Liver (tissue), 9 donors: Measurements from ENCODE around the gene APP. TPM values are rescaled to one million over a fixed set of nuclear protein-coding genes. Genes with fewer than 3 reads are reported as not detected.

Experiments used
- DNase-seq: peaks from one replicate; pipeline ENCODE4 v3.0.0-alpha.2; 2017; ENCODE audit warnings: low spot score
- H3K27ac ChIP-seq, 2 donors: one replicate each; pipeline ENCODE4 v1.7.0; 2013; ENCODE audit warnings: inconsistent platforms in 2 of 2, low read length in 2 of 2, control low read depth in 1 of 2, low read depth in 1 of 2, mild to moderate bottlenecking in 1 of 2
- H3K27me3 ChIP-seq, 4 donors: one replicate each; pipeline versions ENCODE4 v1.6.1 to v1.7.0; 2013; ENCODE audit warnings: low read length in 3 of 4, inconsistent platforms in 1 of 4, mild to moderate bottlenecking in 1 of 4, moderate library complexity in 1 of 4; ENCODE audit not compliant: control insufficient read depth in 4 of 4, insufficient read depth in 4 of 4
- H3K36me3 ChIP-seq, 4 donors: one replicate each; pipeline versions ENCODE4 v1.6.1 to v1.7.0; 2013; ENCODE audit warnings: low read length in 3 of 4, mild to moderate bottlenecking in 3 of 4, low read depth in 1 of 4, moderate library complexity in 1 of 4; ENCODE audit not compliant: control insufficient read depth in 4 of 4, insufficient read depth in 3 of 4
- H3K4me1 ChIP-seq, 4 donors: one replicate each; pipeline versions ENCODE4 v1.6.1 to v1.7.0; 2013; ENCODE audit warnings: low read length in 3 of 4, mild to moderate bottlenecking in 3 of 4, moderate library complexity in 1 of 4; ENCODE audit not compliant: control insufficient read depth in 4 of 4, insufficient read depth in 4 of 4
- H3K4me3 ChIP-seq, 3 donors: one replicate each; pipeline versions ENCODE4 v1.6.1 to v1.7.0; 2013; ENCODE audit warnings: low read length in 3 of 3, control low read depth in 1 of 3, low read depth in 1 of 3, mild to moderate bottlenecking in 1 of 3
- H3K9ac ChIP-seq, 2 donors: one replicate each; pipeline ENCODE4 v1.7.0; 2013; ENCODE audit warnings: low read length in 2 of 2, mild to moderate bottlenecking in 2 of 2, moderate library complexity in 2 of 2, control low read depth in 1 of 2, low read depth in 1 of 2
- H3K9me3 ChIP-seq, 4 donors: one replicate each; pipeline versions ENCODE4 v1.6.1 to v1.7.0; 2013; ENCODE audit warnings: low read length in 3 of 4; ENCODE audit not compliant: control insufficient read depth in 4 of 4
- ATF3 ChIP-seq: IDR thresholded peaks from 2 replicates; pipeline ENCODE4 v1.6.1; 2016; ENCODE audit warnings: antibody characterized with exemption
- CTCF ChIP-seq: fragments of 150-350 bp; IDR thresholded peaks from 2 replicates; pipeline ENCODE4 v1.5.1; 2017; ENCODE audit warnings: improper control_type of control experiment, low read depth, low read length; ENCODE audit not compliant: missing input control
- EGR1 ChIP-seq, 2 donors: IDR thresholded peaks; 2 replicates each; pipeline ENCODE4 v1.6.1; 2016 to 2018; ENCODE audit warnings: antibody characterized with exemption in 2 of 2, low read depth in 2 of 2
- FOXA1 ChIP-seq: IDR thresholded peaks from 2 replicates; pipeline ENCODE4 v1.6.1; 2016; ENCODE audit warnings: antibody characterized with exemption
- FOXA2 ChIP-seq: IDR thresholded peaks from 2 replicates; pipeline ENCODE4 v1.6.1; 2016; ENCODE audit warnings: antibody characterized with exemption
- GABPA ChIP-seq, 2 donors: IDR thresholded peaks in 1 of 2; conservative IDR thresholded peaks in 1 of 2; 2 replicates each; pipeline ENCODE4 v1.6.1; 2016; ENCODE audit warnings: antibody characterized with exemption in 2 of 2, mild to moderate bottlenecking in 1 of 2, moderate library complexity in 1 of 2
- HNF4A ChIP-seq, 2 donors: conservative IDR thresholded peaks; 2 replicates each; pipeline ENCODE4 v1.6.1; 2016; ENCODE audit warnings: antibody characterized with exemption in 2 of 2, mild to moderate bottlenecking in 2 of 2
- HNF4G ChIP-seq: IDR thresholded peaks from 2 replicates; pipeline ENCODE4 v1.6.1; 2016; ENCODE audit warnings: antibody characterized with exemption
- JUND ChIP-seq, 2 donors: IDR thresholded peaks; 2 replicates each; pipeline ENCODE4 v1.6.1; 2016; ENCODE audit warnings: antibody characterized with exemption in 2 of 2
- MAX ChIP-seq: IDR thresholded peaks from 2 replicates; pipeline ENCODE4 v1.6.1; 2016; ENCODE audit warnings: antibody characterized with exemption
- NR2F2 ChIP-seq: IDR thresholded peaks from 2 replicates; pipeline ENCODE4 v1.6.1; 2016; ENCODE audit warnings: antibody characterized with exemption
- RAD21 ChIP-seq, 2 donors: IDR thresholded peaks; 2 replicates each; pipeline ENCODE4 v1.6.1; 2016; ENCODE audit warnings: antibody characterized with exemption in 2 of 2, mild to moderate bottlenecking in 2 of 2
- REST ChIP-seq: IDR thresholded peaks from 2 replicates; pipeline ENCODE4 v1.6.1; 2016; ENCODE audit warnings: antibody characterized with exemption, mild to moderate bottlenecking
- RXRA ChIP-seq, 2 donors: IDR thresholded peaks; 2 replicates each; pipeline ENCODE4 v1.6.1; 2017 to 2018; ENCODE audit warnings: antibody characterized with exemption in 2 of 2, mild to moderate bottlenecking in 1 of 2
- SP1 ChIP-seq: IDR thresholded peaks from 2 replicates; pipeline ENCODE4 v1.6.1; 2018; ENCODE audit warnings: antibody characterized with exemption, mild to moderate bottlenecking
- TAF1 ChIP-seq: conservative IDR thresholded peaks from 2 replicates; pipeline ENCODE4 v1.6.1; 2016; ENCODE audit warnings: antibody characterized with exemption, mild to moderate bottlenecking
- YY1 ChIP-seq: IDR thresholded peaks from 2 replicates; pipeline ENCODE4 v1.6.1; 2016; ENCODE audit warnings: antibody characterized with exemption, mild to moderate bottlenecking
- WGBS: extraction: QIAGEN DNeasy Blood & Tissue Kit; methylation state at CpG from one replicate; pipeline ENCODE4 v1.1.7; 2013; 5-methylcytosine and 5-hydroxymethylcytosine counted together
- polyA plus RNA-seq, 2 donors: library from polyadenylated mRNA; stranded (reverse) in 1 of 2; unstranded in 1 of 2; fragments of 200-250 nt in 1 of 2; fragments of >200 nt in 1 of 2; fragmentation: Nextera tagmentation in 1 of 2; extraction: Ambion mirVana in 1 of 2; gene quantifications; one replicate each; pipeline versions ENCODE4 v1.2.1 to v1.2.3, GENCODE V29; 2013 to 2015
- total RNA-seq, 2 donors: library from RNA; depleted of rRNA; stranded (reverse); fragments of >200 nt; gene quantifications; one replicate each; pipeline ENCODE4 v1.2.3, GENCODE V29; 2014
- TF ChIP-seq, protein P1 (sequence below): IDR thresholded peaks from 2 replicates; pipeline ENCODE4 v1.6.1; 2016; ENCODE audit warnings: antibody characterized with exemption
- donor health status: healthy.
- donor health status: healthy.
- donor health status: healthy.
- donor health status: healthy.
- donor health status: healthy.

APP gene
- total and polyA plus RNA-seq, 4 donors, result 24.9 to 201 (median 111) TPM

- TF ChIP-seq CTCF (no peak), REST (no peak), YY1 (no peak), RAD21 (IDR thresholded peaks at IDR 0.05) (no peak), NR2F2 (no peak), RXRA (IDR thresholded peaks at IDR 0.05) (no peak), SP1 (no peak), EGR1 (IDR thresholded peaks at IDR 0.05; ENCODE audit: low read depth in 2 of 2) (no peak), TAF1 (no peak), FOXA2 (no peak), GABPA (IDR thresholded peaks at IDR 0.05 in 1 of 2, conservative IDR thresholded peaks at IDR 0.05 in 1 of 2) (no peak), ATF3 (no peak), FOXA1 (no peak), HNF4A (conservative IDR thresholded peaks at IDR 0.05) (no peak)
- TF ChIP-seq, protein P1, sequence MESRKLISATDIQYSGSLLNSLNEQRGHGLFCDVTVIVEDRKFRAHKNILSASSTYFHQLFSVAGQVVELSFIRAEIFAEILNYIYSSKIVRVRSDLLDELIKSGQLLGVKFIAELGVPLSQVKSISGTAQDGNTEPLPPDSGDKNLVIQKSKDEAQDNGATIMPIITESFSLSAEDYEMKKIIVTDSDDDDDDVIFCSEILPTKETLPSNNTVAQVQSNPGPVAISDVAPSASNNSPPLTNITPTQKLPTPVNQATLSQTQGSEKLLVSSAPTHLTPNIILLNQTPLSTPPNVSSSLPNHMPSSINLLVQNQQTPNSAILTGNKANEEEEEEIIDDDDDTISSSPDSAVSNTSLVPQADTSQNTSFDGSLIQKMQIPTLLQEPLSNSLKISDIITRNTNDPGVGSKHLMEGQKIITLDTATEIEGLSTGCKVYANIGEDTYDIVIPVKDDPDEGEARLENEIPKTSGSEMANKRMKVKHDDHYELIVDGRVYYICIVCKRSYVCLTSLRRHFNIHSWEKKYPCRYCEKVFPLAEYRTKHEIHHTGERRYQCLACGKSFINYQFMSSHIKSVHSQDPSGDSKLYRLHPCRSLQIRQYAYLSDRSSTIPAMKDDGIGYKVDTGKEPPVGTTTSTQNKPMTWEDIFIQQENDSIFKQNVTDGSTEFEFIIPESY, result no peak
- no peaks in the 10 kb centered on the region for H3K27me3 ChIP-seq
- H3K36me3 ChIP-seq, result peaks cover 3 to 11% (median 5%) of the 10 kb centered on the region in 4 donors
- no peak for DNase-seq
- 90% methylated on average over 3 of the region's 3 CpGs for WGBS
- H3K4me3 ChIP-seq, result no peak overlapping the region
- H3K4me1 ChIP-seq, result no peaks in the 10 kb centered on the region
- H3K9ac ChIP-seq, result no peak overlapping the region
- no peak overlapping the region for H3K27ac ChIP-seq
- H3K9me3 ChIP-seq, result no peaks in the 10 kb centered on the region
Observed at GRCh38 chr21:25959799-25960198, 210.8 kb downstream of the APP start.

GRCh38 chr21:25956993-25957714, 213.4 kb downstream of the APP start:
- Histone ChIP-seq H3K27me3 (no peaks in the 10 kb centered on the region), H3K9ac (no peak overlapping the region), H3K36me3 (peaks cover 7 to 23% (median 16%) of the 10 kb centered on the region in 4 donors), H3K9me3 (no peaks in the 10 kb centered on the region), H3K27ac (no peak overlapping the region), H3K4me3 (no peak overlapping the region), H3K4me1 (no peaks in the 10 kb centered on the region)
- DNase-seq, result no peak
- 61% methylated on average over 2 of the region's 2 CpGs for WGBS
- TF ChIP-seq NR2F2, result no peak
- TF ChIP-seq RXRA (IDR thresholded peaks at IDR 0.05), result no peak
- no peak for TF ChIP-seq TAF1
- TF ChIP-seq, protein P1, result no peak
- TF ChIP-seq HNF4A (conservative IDR thresholded peaks at IDR 0.05), result no peak
- TF ChIP-seq JUND (IDR thresholded peaks at IDR 0.05), result no peak
- TF ChIP-seq MAX, result no peak
- TF ChIP-seq FOXA1, result no peak
- TF ChIP-seq HNF4G, result no peak
- TF ChIP-seq GABPA (IDR thresholded peaks at IDR 0.05 in 1 of 2, conservative IDR thresholded peaks at IDR 0.05 in 1 of 2), result no peak
- no peak for TF ChIP-seq ATF3
- TF ChIP-seq YY1, result no peak
- TF ChIP-seq CTCF, result no peak
- TF ChIP-seq SP1, result no peak
